ENCODE measurements around the gene NEB. TPM values are rescaled to one million over a fixed set of nuclear protein-coding genes. Genes with fewer than 3 reads are reported as not detected.
"Not testable (repeated sequence)": the region's sequence is repeated elsewhere in the genome, so short reads cannot be mapped to it uniquely, and the experiment has no call there.

Gene NEB
- total and polyA plus RNA-seq, 7 experiments from 2014 or later: 0.14 to 1.9 (median 0.75) TPM

DNA sequence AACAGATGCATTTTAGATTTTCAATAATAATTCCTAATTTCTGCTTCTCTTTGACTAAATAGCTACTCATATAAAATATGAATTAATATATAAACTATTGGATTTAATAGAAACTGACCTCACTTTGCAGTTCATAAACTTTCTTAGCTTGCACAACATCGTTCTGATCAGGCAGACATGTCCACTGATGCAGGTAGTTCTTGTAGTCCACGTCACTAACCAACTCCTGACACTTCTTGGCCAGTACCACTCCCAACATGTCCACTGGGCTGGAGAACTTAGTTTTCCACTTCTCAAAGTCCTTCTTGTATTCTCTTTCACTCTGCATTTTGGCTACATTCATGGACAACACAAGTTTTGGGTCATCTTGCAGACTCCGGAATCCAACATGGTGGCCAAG is 83.8 kb downstream of the NEB start:
- Histone ChIP-seq H3K36me3 (ENCODE audit: control insufficient read depth in 2 of 3, insufficient read depth in 3 of 3, low read length in 3 of 3) (no peaks in the 10 kb centered on the region), H3K27me3 (ENCODE audit: control insufficient read depth in 2 of 2, insufficient read depth in 2 of 2, low read length in 2 of 2) (no peaks in the 10 kb centered on the region), H3K27ac (ENCODE audit: low read depth, low read length) (no peak overlapping the region), H3K4me1 (ENCODE audit: control insufficient read depth in 2 of 2, insufficient read depth in 2 of 2, low read length in 2 of 2) (no peaks in the 10 kb centered on the region), H3K9me3 (ENCODE audit: control insufficient read depth in 2 of 3, low read length in 3 of 3) (peaks cover 0 to 4% (median 0%) of the 10 kb centered on the region in 3 experiments), H3K4me3 (ENCODE audit: low read length) (no peak overlapping the region)
- CTCF ChIA-PET: interaction anchor here (1.0 kb wide), 1 partner anchor 13 kb away, joined by 4 read pairs; no protein-coding TSS in a partner anchor
- Mint-ChIP-seq H3K4me3 (no peak overlapping the region), H3K9me3 (peaks cover 0 to 6% (median 0%) of the 10 kb centered on the region in 11 donors), H3K27ac (peak overlapping the region in 1 of 9 donors; percentile 43), H3K4me1 (peaks cover 0 to 6% (median 4%) of the 10 kb centered on the region in 7 donors), H3K27me3 (peaks cover 0 to 4% (median 0%) of the 10 kb centered on the region in 5 donors), H3K36me3 (peaks cover 0 to 7% (median 4%) of the 10 kb centered on the region in 5 donors)
- ATAC-seq: no peak
- intact Hi-C loops (cut with micrococcal nuclease): no loop called here
- POLR2A ChIA-PET: no interaction called here
- DNase-seq: no peak

DNA sequence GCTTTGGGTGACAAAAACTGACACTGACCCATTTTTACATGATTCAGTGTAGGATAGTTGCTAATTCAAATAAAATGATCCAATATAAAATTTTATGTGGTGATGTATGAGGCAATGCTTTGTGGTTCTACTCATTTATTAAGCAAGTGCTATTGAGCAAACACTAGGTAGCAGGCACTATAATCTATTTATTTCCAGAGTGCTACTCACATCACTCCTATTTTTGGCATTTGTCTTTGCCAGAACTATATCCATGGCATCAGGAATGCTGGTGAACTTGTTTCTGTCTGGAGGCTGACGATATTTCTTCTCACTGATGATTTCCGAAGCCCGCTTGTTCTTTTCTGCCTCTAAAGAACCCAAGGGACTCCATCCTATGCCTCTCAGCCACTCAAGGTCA is 84.3 kb downstream of the NEB start:
- H3K9me3 Mint-ChIP-seq: peaks cover 0 to 6% (median 0%) of the 10 kb centered on the region in 11 donors
- Histone ChIP-seq H3K27ac (ENCODE audit: low read depth, low read length) (no peak overlapping the region), H3K4me1 (ENCODE audit: control insufficient read depth in 2 of 2, insufficient read depth in 2 of 2, low read length in 2 of 2) (no peaks in the 10 kb centered on the region), H3K27me3 (ENCODE audit: control insufficient read depth in 2 of 2, insufficient read depth in 2 of 2, low read length in 2 of 2) (no peaks in the 10 kb centered on the region), H3K9me3 (ENCODE audit: control insufficient read depth in 2 of 3, low read length in 3 of 3) (peaks cover 0 to 4% (median 0%) of the 10 kb centered on the region in 3 experiments), H3K4me3 (ENCODE audit: low read length) (no peak overlapping the region), H3K36me3 (ENCODE audit: control insufficient read depth in 2 of 3, insufficient read depth in 3 of 3, low read length in 3 of 3) (no peaks in the 10 kb centered on the region)
- no peak overlapping the region for H3K27ac Mint-ChIP-seq
- ATAC-seq (no peak), DNase-seq (no peak)
- intact Hi-C loops (cut with micrococcal nuclease): no loop called here
- H3K27me3 Mint-ChIP-seq: peaks cover 0 to 4% (median 0%) of the 10 kb centered on the region in 5 donors
- POLR2A ChIA-PET: no interaction called here
- CTCF ChIA-PET: no interaction called here
- H3K4me1 Mint-ChIP-seq: peaks cover 0 to 6% (median 4%) of the 10 kb centered on the region in 7 donors
- H3K4me3 Mint-ChIP-seq: no peak overlapping the region
- H3K36me3 Mint-ChIP-seq: peaks cover 0 to 7% (median 4%) of the 10 kb centered on the region in 5 donors

GRCh38 chr2:151649400-151649799 is 84.9 kb downstream of the NEB start:
- intact Hi-C loops (cut with micrococcal nuclease): no loop called here
- peaks cover 0 to 4% (median 0%) of the 10 kb centered on the region in 3 experiments for H3K9me3 ChIP-seq (ENCODE audit: control insufficient read depth in 2 of 3, low read length in 3 of 3)
- Mint-ChIP-seq H3K36me3 (peaks cover 0 to 7% (median 4%) of the 10 kb centered on the region in 5 donors), H3K27ac (no peak overlapping the region), H3K4me3 (no peak overlapping the region), H3K4me1 (peaks cover 0 to 6% (median 4%) of the 10 kb centered on the region in 7 donors), H3K9me3 (peaks cover 0 to 6% (median 0%) of the 10 kb centered on the region in 11 donors), H3K27me3 (peaks cover 0 to 4% (median 0%) of the 10 kb centered on the region in 5 donors)
- no peak for ATAC-seq
- H3K4me1 ChIP-seq (ENCODE audit: control insufficient read depth in 2 of 2, insufficient read depth in 2 of 2, low read length in 2 of 2): no peaks in the 10 kb centered on the region
- H3K4me3 ChIP-seq (ENCODE audit: low read length): no peak overlapping the region
- no peak for DNase-seq
- H3K27ac ChIP-seq (ENCODE audit: low read depth, low read length): no peak overlapping the region
- CTCF ChIA-PET: no interaction called here
- no peaks in the 10 kb centered on the region for H3K36me3 ChIP-seq (ENCODE audit: control insufficient read depth in 2 of 3, insufficient read depth in 3 of 3, low read length in 3 of 3)
- no peaks in the 10 kb centered on the region for H3K27me3 ChIP-seq (ENCODE audit: control insufficient read depth in 2 of 2, insufficient read depth in 2 of 2, low read length in 2 of 2)
- POLR2A ChIA-PET: no interaction called here

GRCh38 chr2:151646512-151646911 is 87.8 kb downstream of the NEB start:
- not testable (repeated sequence) for H3K4me3 Mint-ChIP-seq, H3K9me3 Mint-ChIP-seq

GRCh38 chr2:151644580-151644979 is 89.7 kb downstream of the NEB start:
- no peak overlapping the region for H3K4me3 ChIP-seq (ENCODE audit: low read length)
- H3K4me1 ChIP-seq (ENCODE audit: control insufficient read depth in 2 of 2, insufficient read depth in 2 of 2, low read length in 2 of 2): peaks cover 3 to 8% of the 10 kb centered on the region in 2 donors
- no peak for DNase-seq
- H3K27me3 Mint-ChIP-seq: no peaks in the 10 kb centered on the region
- H3K9me3 ChIP-seq (ENCODE audit: control insufficient read depth in 2 of 3, low read length in 3 of 3): peaks cover 0 to 4% (median 0%) of the 10 kb centered on the region in 3 experiments
- no peak overlapping the region for H3K27ac Mint-ChIP-seq
- H3K27ac ChIP-seq (ENCODE audit: low read depth, low read length): no peak overlapping the region
- POLR2A ChIA-PET: interaction anchor here (1.3 kb wide), 1 partner anchor 11 kb away, joined by 3 read pairs; no protein-coding TSS in a partner anchor
- H3K4me1 Mint-ChIP-seq: peaks cover 0 to 17% (median 10%) of the 10 kb centered on the region in 7 donors
- H3K9me3 Mint-ChIP-seq: peaks cover 0 to 6% (median 2%) of the 10 kb centered on the region in 11 donors
- H3K36me3 ChIP-seq (ENCODE audit: control insufficient read depth in 2 of 3, insufficient read depth in 3 of 3, low read length in 3 of 3): no peaks in the 10 kb centered on the region
- ATAC-seq: no peak
- no peaks in the 10 kb centered on the region for H3K27me3 ChIP-seq (ENCODE audit: control insufficient read depth in 2 of 2, insufficient read depth in 2 of 2, low read length in 2 of 2)
- CTCF ChIA-PET: interaction anchor here (0.6 kb wide), 1 partner anchor 467 kb away, joined by 4 read pairs; no protein-coding TSS in a partner anchor
- intact Hi-C loops (cut with micrococcal nuclease): no loop called here
- peaks cover 0 to 5% (median 4%) of the 10 kb centered on the region in 5 donors for H3K36me3 Mint-ChIP-seq
- H3K4me3 Mint-ChIP-seq: no peak overlapping the region

More at GRCh38 chr2:151646512-151646911, 87.8 kb downstream of the NEB start:
- H3K27me3 Mint-ChIP-seq; H3K36me3 Mint-ChIP-seq; H3K27me3 ChIP-seq (ENCODE audit: control insufficient read depth in 2 of 2, insufficient read depth in 2 of 2, low read length in 2 of 2); H3K4me1 Mint-ChIP-seq; intact Hi-C loops (cut with micrococcal nuclease); H3K4me3 ChIP-seq (ENCODE audit: low read length); H3K36me3 ChIP-seq (ENCODE audit: control insufficient read depth in 2 of 3, insufficient read depth in 3 of 3, low read length in 3 of 3); H3K27ac Mint-ChIP-seq; H3K9me3 ChIP-seq (ENCODE audit: control insufficient read depth in 2 of 3, low read length in 3 of 3); H3K27ac ChIP-seq (ENCODE audit: low read depth, low read length); DNase-seq; H3K4me1 ChIP-seq (ENCODE audit: control insufficient read depth in 2 of 2, insufficient read depth in 2 of 2, low read length in 2 of 2); POLR2A ChIA-PET; ATAC-seq: not testable (repeated sequence)
- CTCF ChIA-PET: interaction anchor here (0.7 kb wide), 1 partner anchor 107 kb away, joined by 3 read pairs; no protein-coding TSS in a partner anchor

GRCh38 chr2:151641895-151642294 is 92.4 kb downstream of the NEB start:
- intact Hi-C loops (cut with micrococcal nuclease); H3K27ac ChIP-seq (ENCODE audit: low read depth, low read length); POLR2A ChIA-PET; DNase-seq; H3K9me3 Mint-ChIP-seq; ATAC-seq; H3K27me3 Mint-ChIP-seq; H3K36me3 Mint-ChIP-seq; H3K36me3 ChIP-seq (ENCODE audit: control insufficient read depth in 2 of 3, insufficient read depth in 3 of 3, low read length in 3 of 3); H3K4me3 ChIP-seq (ENCODE audit: low read length); H3K9me3 ChIP-seq (ENCODE audit: control insufficient read depth in 2 of 3, low read length in 3 of 3); H3K4me3 Mint-ChIP-seq; H3K27ac Mint-ChIP-seq; CTCF ChIA-PET; H3K27me3 ChIP-seq (ENCODE audit: control insufficient read depth in 2 of 2, insufficient read depth in 2 of 2, low read length in 2 of 2): not testable (repeated sequence)
- peaks cover 27 to 35% of the 10 kb centered on the region in 2 donors for H3K4me1 ChIP-seq (ENCODE audit: control insufficient read depth in 2 of 2, insufficient read depth in 2 of 2, low read length in 2 of 2)
- H3K4me1 Mint-ChIP-seq: peaks cover 25 to 44% (median 36%) of the 10 kb centered on the region in 7 donors

- Histone ChIP-seq H3K9me3 (ENCODE audit: control insufficient read depth in 2 of 3, low read length in 3 of 3) (no peaks in the 10 kb centered on the region), H3K4me1 (ENCODE audit: control insufficient read depth in 2 of 2, insufficient read depth in 2 of 2, low read length in 2 of 2) (peaks cover 33 to 40% of the 10 kb centered on the region in 2 donors), H3K36me3 (ENCODE audit: control insufficient read depth in 2 of 3, insufficient read depth in 3 of 3, low read length in 3 of 3) (no peaks in the 10 kb centered on the region), H3K27me3 (ENCODE audit: control insufficient read depth in 2 of 2, insufficient read depth in 2 of 2, low read length in 2 of 2) (no peaks in the 10 kb centered on the region), H3K4me3 (ENCODE audit: low read length) (no peak overlapping the region), H3K27ac (ENCODE audit: low read depth, low read length) (peak overlapping the region; percentile 22)
- peak overlapping the region in 1 of 10 donors; percentile 32 for H3K4me3 Mint-ChIP-seq
- intact Hi-C loops (cut with micrococcal nuclease): no loop called here
- H3K27me3 Mint-ChIP-seq: no peaks in the 10 kb centered on the region
- H3K4me1 Mint-ChIP-seq: peaks cover 31 to 50% (median 38%) of the 10 kb centered on the region in 7 donors
- peaks cover 0 to 8% (median 0%) of the 10 kb centered on the region in 5 donors for H3K36me3 Mint-ChIP-seq
- ATAC-seq (no peak), DNase-seq (no peak)
- H3K27ac Mint-ChIP-seq: peak overlapping the region in 4 of 9 donors; percentile 90 to 97 (median 94)
- H3K9me3 Mint-ChIP-seq: peaks cover 0 to 12% (median 0%) of the 10 kb centered on the region in 11 donors
- CTCF ChIA-PET: no interaction called here
- POLR2A ChIA-PET: no interaction called here
These were observed 94.2 kb downstream of the NEB start for GRCh38 chr2:151640087-151640486.

Data from naive thymus-derived CD4-positive, alpha-beta T cell (primary cell).